ENCODE data around the gene LRP5.

The LRP5 gene

GRCh38 chr11:68313574-68314202, 1.3 kb downstream of the LRP5 start:
- peak overlapping the region; percentile 89 for H3K27ac ChIP-seq
- TF ChIP-seq CTCF (conservative IDR thresholded peaks at IDR 0.05) = no peak

GRCh38 chr11:68314203-68315170, 2.1 kb downstream of the LRP5 start:
- H3K27ac ChIP-seq = peak overlapping the region; percentile 89
- no peak for TF ChIP-seq CTCF (conservative IDR thresholded peaks at IDR 0.05)

GRCh38 chr11:68315171-68315920, 3.0 kb downstream of the LRP5 start:
- TF ChIP-seq CTCF (conservative IDR thresholded peaks at IDR 0.05) = no peak

GRCh38 chr11:68317147-68317785, 4.9 kb downstream of the LRP5 start:
- no peak for TF ChIP-seq CTCF (conservative IDR thresholded peaks at IDR 0.05)
- peak overlapping the region; percentile 39; the same call in 1 of the 2 replicates for H3K27ac ChIP-seq

More at GRCh38 chr11:68315171-68315920, 3.0 kb downstream of the LRP5 start:
- peak overlapping the region; percentile 89 for H3K27ac ChIP-seq

GRCh38 chr11:68321293-68322051, 9.1 kb downstream of the LRP5 start:
- no peak overlapping the region for H3K27ac ChIP-seq
- TF ChIP-seq CTCF (conservative IDR thresholded peaks at IDR 0.05) = no peak

- no peak for TF ChIP-seq CTCF (conservative IDR thresholded peaks at IDR 0.05)
These were observed 9.7 kb downstream of the LRP5 start for GRCh38 chr11:68322052-68322430.

More at GRCh38 chr11:68322052-68322430, 9.7 kb downstream of the LRP5 start:
- H3K27ac ChIP-seq = no peak overlapping the region

Data from VCaP (cell line).